Fibroblast of mammary gland (primary cell): ENCODE data around the gene RPL39.

ENCODE experiments used
- DNase-seq: peaks from one replicate; pipeline ENCODE4 v3.0.0-alpha.2; 2010; ENCODE audit warnings: low read depth
- H3K4me3 ChIP-seq: 2 replicates; pipeline ENCODE4 v1.5.1; 2011; ENCODE audit warnings: low read depth, mild to moderate bottlenecking, low read length, moderate library complexity; ENCODE audit not compliant: control insufficient read depth
- CTCF ChIP-seq: conservative IDR thresholded peaks from 2 replicates; pipeline ENCODE4 v1.5.1; 2011; ENCODE audit warnings: low read depth, low read length, inconsistent platforms; ENCODE audit not compliant: control insufficient read depth, insufficient read depth

The RPL39 gene

GRCh38 chrX:119760026-119760877, 31.2 kb downstream of the RPL39 start:
- TF ChIP-seq CTCF = no peak
- DNase-seq = no peak
- H3K4me3 ChIP-seq = no peak overlapping the region

GRCh38 chrX:119759248-119759766, 32.1 kb downstream of the RPL39 start:
- H3K4me3 ChIP-seq = no peak overlapping the region
- DNase-seq = no peak
- TF ChIP-seq CTCF = no peak

GRCh38 chrX:119758731-119759247, 32.6 kb downstream of the RPL39 start:
- peak overlapping the region; percentile 35 for H3K4me3 ChIP-seq
- no peak for DNase-seq
- TF ChIP-seq CTCF = no peak

GRCh38 chrX:119757979-119758730, 33.3 kb downstream of the RPL39 start, which contains the start of gene SOWAHD:
TSS of gene SOWAHD (plus strand) at chrX:119758588. CDS start at chrX:119758668, 80 bp downstream.
- no peak for TF ChIP-seq CTCF
- DNase-seq = no peak
- peak within 1 kb of the TSS; percentile 35 for H3K4me3 ChIP-seq

- no peak overlapping the region for H3K4me3 ChIP-seq
- no peak for TF ChIP-seq CTCF
- no peak for DNase-seq
Measured at GRCh38 chrX:119757646-119757978, 33.8 kb downstream of the RPL39 start.

GRCh38 chrX:119756926-119757635, 34.3 kb downstream of the RPL39 start:
- no peak for TF ChIP-seq CTCF
- DNase-seq = no peak
- H3K4me3 ChIP-seq = no peak overlapping the region
